ENCODE measurements around the gene CIAO1.
"Not testable (repeated sequence)": the region's sequence is repeated elsewhere in the genome, so short reads cannot be mapped to it uniquely, and the experiment has no call there.

CIAO1 gene

DNA sequence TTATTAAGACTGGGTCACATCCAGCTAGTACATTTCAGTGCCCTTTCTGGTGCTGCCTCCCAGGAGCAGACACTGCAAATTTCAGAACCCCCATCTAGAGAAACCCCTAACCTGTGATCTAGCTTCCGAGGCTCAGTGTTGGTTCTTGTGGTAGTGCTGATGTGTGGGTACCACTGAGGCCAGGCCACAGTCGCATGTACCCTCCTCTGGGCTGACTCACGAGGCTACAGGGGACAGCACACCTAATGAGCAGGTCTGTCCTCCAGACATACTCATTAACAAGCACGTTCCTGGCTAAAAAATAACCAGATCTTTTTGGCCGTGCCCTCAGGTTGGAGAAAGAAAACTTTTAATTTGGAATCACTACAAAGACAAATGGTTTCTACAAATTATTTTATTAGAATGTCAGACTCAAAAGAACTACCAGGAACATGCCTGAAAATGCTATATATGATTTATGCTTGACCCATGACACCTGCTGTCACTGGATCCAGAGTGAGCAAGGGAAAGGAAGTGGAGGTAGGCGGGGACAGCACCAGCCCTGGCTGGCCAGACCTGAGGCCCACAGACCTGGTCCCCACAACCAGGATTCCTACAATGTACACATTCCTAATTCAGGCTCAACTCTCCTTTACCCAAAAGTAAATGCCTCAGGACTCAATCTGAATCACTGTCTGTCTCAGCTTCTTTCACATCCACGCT, 8.5 kb downstream of the CIAO1 start:
- DNase-seq (ENCODE audit: low read depth, low spot score): no peak

DNA sequence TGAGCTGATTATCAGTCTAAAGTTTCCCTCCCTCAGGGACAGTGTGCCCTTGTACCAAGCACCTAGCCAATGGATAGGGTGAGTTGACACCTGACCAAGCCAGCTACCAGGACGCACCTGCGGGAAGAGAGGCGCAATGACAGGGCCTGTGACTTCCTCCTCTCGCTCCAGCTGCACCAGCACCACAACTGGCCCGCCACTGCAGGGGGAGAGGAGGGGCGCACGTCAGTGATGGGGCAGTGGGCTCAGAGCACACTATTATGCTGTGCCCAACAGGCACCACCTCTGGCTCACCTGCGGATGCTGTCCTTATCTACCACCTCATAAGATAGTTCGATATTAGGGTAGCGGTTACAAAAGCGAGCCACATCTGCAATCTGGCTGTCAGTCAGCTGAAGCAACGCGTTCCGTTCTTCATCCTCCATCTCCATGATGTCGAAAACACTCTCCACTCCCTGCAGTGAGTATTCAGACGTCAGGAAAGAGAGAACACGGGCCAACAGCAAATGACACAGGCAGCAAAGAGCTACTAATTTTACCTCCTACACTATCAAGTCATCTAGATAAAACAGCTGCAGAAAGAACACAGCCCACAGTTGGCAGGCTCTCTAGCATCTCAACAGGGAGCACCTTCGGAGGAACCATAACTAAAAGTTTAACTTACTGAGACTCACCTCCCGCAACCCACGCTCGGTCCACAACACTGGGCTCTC, 10.9 kb downstream of the CIAO1 start:
- DNase-seq (ENCODE audit: low read depth, low spot score): no peak

DNA sequence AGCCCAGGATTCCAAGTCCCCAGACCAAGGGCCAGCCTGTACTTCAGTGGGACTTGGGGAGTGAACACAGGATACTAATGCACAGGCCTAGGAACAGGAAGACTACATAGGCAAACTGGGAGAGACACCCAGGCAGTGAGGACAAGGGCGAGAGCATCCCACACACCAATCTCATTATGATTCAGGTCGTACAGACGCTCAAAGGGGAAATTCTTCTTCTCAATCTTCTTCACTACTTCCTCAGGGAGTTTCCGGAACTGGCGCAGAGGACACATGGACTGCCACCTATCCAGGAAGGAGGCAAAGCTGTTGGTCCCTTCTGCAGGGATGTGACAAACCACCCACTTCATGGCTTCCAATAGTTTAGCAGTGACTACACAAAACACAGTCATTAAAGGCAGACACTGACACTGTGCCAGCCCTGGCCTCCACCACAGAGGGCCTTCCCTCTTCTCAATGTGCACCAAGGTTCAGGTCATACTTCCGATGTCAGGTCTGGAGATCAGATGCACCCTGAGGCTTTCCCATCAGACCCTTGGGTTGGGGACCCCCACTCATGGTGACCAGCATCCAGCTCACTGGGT, 21.3 kb downstream of the CIAO1 start:
- no peak for DNase-seq (ENCODE audit: low read depth, low spot score)

DNA sequence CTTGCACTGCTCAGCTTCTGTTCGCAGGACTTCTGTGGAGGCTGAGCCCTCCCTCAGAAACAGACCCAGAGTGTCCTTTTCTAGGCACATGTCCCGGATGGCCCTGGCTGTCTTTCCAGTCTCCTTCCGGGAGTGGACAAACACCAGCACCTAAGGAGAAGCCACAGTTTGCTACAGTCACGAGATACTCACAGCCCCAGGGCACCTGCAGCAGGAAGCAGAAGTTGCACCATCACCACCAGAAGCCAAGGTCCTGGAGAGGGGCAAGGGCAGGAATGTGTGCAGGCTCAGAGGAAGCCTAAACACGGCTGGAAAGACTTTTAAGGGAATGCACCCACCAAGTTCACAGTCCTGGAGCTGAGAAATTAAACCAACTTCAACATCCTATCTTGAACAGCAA, 25.7 kb downstream of the CIAO1 start:
- no peak for DNase-seq (ENCODE audit: low read depth, low spot score)

DNA sequence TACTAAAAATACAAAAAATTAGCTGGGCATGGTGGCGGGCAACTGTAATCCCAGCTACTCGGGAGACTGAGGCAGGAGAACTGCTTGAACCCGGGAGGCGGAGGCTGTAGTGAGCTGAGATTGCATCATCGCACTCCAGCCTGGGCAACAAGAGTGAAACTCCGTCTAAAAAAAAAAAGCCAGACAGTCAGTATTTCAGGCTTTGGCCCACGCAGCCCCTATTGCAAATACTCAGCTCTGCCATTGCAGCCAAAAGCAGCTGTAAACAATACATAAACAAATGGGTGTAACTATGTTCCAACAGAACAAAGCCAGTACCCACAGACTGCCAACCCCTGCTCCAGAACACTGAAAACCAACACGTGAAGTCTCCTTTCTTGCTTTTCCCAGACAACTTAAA, 28.2 kb downstream of the CIAO1 start:
- DNase-seq (ENCODE audit: low read depth, low spot score): not testable (repeated sequence)

DNA sequence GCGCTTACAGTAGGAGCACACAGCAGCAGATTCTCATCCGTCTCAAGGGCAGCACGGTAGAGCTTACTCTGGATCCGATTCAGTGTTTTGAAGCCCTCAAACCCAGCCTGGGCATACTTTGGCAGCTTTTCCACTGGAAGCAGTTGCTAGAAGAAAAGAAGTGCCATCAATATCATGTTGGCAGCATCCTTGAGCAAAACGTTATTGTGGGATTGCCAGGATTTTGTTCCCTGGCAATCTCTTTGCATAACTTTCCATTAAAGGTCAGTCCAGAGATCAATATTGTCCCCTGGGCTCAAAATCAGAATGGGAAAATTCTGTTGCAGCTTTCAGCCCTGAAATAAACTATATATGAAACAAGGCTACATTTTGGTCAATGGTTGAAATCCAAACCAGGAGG, 30.9 kb downstream of the CIAO1 start:
- no peak for DNase-seq (ENCODE audit: low read depth, low spot score)

DNA sequence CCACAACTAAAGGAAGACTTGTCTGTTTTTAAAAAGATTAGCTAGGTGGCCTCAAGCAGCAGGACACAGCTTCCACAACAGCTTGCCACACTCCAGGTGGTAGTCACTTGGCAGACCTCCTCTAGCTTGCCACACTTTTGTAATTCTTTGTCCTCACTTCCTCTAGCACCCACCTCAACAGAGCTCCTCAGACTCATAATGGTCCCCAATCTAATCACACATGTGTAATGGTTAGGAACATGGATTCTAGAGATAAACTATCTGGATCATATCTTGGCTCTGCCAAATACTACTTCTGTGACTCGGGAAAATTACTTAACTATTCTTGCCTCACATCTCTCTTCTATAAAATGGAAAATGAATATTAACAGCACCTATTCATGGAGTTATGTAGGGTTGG, 35.8 kb downstream of the CIAO1 start:
- no peak for DNase-seq (ENCODE audit: low read depth, low spot score)

DNA sequence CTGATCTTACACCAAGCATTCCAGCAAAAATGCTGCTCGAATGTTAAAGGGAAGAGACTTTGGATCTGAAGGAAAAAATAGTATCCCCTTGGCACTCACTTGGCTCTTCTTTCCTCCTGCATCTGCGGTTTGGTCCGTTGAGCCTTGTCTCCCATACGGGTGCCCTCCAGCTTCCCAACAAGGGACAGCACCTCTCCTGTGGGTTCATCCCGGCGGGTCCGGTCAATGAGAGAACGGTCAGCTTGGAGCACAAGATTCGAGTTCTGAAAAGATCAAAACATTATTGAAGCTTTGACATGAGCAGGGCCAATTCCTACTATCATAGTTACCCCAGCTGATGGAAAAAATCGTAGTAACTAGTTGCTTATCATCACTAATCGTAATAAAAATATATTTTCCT, 38.6 kb downstream of the CIAO1 start:
- no peak for DNase-seq (ENCODE audit: low read depth, low spot score)

DNA sequence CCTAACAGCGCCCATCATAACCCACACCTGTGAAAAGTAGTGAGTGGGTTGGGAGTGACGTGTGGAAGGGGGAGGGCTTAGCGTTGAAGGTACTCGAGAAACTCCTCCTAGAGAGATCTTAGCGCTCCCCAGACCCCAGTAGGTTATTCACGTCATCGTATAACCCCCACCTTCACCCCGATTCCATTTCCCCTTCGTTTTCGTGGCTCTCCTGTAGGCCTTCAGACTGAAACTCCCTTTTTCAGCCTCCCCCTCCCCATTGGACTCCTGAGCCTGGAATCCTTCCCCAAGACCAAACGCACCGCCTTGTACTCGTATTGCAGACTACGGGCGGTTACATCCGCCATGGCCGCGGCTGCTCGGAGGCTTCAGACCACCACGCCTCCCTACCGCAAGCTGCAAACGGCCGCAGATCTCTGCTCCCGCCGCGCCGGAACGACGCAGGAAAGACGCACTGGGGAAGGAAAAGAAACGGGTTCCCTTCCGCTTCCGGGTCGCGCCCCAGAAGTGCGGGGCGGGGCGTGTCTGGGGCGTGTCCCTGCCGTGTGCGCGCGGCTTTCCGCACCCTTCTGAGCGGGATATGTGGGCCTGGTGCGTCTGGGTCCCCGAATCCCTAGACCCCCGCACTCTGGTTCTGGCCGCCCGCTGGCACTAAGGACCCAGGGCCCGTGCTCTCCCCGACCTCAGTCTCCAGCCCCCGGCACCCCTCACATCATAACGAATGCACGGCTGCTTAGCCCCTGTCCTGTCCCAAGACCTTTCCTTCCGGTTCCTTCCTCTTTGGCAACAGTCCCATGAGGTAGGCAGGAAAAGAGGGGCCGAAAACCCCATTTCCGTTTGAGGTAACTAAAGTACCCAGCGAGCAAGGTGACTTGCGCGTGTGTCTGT, 39.3 kb downstream of the CIAO1 start, which contains the start of gene SNRNP200:
TSS of gene SNRNP200 (minus strand) at position 456 of the 888 bp plus-strand sequence. CDS start at position 347, 109 bp downstream.
- DNase-seq (ENCODE audit: low read depth, low spot score): no peak

DNA sequence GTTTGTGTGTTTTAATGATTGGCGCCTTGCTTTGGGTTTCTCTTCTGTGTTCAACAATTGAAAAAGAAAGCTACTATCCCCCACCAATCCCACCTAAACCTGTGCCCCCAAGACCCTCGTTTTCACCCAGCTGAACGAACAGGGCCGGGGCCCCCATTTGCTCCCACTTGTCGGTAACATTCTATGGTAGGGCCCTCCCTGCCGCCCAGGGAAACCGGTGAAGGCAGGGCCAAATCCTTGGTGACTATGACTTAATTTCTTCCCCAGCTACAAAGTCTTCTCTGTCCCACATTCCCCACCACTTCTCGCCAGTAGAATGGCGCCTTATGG, 39.9 kb downstream of the CIAO1 start:
- DNase-seq (ENCODE audit: low read depth, low spot score): no peak

DNA sequence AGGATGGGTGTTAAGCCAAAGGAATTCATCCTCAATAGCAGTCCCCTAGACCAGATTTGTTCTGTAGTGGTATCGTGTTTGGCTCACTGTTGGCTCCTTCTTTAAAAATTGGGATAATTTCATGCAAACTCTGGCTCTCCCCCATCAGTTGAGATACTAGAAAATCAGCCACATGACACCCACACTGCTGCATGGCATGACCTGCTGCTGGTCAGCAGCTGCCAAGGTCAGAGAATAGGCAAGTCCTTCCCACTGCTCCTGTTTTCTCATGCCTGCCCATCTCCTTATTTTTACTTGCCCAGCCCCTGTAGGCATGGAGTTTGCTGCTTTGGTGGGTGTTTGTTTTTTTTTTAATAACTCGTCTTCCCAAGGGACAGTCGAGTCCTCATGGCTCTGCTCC, 40.3 kb downstream of the CIAO1 start:
- no peak for DNase-seq (ENCODE audit: low read depth, low spot score)

DNA sequence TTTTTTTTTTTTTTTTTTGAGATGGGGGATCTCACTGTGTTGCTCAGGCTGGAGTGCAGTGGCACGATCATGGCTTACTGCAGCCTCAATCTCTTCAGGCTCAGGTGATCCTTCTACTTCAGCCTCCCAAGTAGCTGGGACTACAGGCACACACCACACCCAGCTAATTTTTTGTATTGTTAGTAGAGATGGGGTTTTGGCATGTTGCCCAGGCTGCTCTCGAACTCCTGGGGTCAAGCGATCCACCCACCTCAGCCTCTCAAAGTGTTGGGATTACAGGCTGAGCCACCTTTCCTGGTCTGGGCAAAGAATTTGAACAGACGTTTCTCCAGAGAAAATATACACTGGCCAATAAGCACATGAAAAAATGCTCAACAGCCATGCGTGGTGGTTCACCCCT, 42.2 kb downstream of the CIAO1 start:
- no peak for DNase-seq (ENCODE audit: low read depth, low spot score)

DNA sequence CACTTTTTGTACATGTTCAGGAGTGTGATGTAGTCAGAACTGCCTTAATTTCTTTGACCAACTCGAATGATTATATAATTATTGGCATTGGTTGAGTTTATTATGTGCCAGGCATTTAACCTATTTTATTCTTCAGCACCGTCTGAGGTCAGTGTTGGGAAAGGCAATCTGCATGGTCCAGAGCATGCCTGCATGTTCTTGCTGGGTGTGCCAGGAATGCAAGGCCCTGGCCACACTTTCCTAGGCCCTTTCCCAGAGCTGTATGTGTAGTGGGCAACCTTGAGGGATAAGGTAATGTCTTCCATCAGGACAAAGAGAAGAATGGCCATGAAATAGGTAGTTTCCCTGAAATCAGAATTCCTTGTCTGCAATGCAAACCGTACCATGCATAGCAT, 49.0 kb downstream of the CIAO1 start:
- no peak for DNase-seq (ENCODE audit: low read depth, low spot score)

DNA sequence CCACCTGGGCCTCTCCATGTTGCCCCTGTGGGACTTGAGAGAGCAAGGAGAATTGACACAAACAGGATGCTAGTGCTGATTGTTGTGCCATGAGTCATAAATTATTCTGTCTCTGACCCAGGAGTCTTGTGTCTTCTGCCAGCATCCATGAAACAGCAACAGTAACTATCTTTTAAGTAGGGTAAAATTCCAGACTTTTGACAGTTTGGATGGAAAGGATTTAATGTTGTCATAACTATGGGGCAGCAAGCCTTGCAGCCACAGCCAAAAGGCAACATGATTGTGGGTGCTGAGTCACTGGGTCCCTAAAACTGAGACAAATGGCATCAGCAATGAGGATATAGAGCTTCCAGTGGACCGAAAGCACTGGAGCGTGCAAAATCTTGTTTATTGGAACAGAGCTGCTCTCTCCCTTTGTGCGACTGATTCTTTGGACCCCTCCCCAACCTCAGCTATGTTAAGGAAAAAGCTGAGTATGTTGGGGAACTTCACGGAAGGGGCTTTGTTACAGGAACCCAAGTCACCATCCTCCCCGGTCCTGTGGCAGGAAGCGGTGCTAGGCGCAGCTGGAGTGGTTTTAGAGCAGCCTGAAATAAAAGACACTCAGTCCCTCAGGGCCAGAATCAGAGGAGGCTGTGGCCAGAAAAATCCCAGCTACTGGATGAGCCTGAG, 49.5 kb downstream of the CIAO1 start:
- no peak for DNase-seq (ENCODE audit: low read depth, low spot score)

DNA sequence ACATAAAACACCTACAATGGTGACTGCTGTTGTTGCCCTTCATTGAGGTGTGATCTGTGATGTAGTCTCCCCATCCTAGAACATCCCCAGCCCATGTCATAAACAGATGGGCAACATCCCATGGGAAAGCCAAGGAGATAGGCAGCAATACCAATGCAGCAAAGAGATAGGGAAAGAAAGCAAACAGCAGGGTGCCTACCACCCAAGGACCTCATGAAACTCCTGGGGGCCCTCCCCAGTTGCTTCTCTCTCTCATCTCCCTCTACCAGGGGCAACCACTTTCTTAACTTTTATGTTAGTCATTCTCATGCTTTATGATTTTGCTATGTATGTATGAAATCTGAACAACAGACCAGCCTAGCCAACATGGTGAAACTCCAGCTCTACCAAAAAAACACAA, 51.0 kb downstream of the CIAO1 start:
- no peak for DNase-seq (ENCODE audit: low read depth, low spot score)

DNA sequence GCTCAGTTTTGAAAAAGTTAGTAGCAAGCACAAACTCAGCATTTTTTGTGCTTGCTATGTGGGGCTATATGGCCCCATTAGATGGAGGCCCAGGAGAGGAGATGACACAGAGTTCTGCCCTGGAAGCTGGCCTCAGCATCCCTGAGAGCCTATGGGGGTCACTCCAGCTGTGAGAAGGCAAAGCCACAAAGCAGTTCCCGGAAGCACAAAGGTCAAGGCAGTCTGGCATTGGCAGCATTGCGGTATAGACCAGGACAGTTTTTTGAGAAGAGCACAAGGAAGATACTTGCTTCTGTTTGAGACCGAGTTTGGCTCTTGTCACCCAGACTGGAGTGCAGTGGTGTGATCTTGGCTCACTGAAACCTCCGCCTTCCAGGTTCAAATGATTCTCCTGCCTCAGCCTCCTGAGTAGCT, 51.6 kb downstream of the CIAO1 start:
- DNase-seq (ENCODE audit: low read depth, low spot score): no peak

DNA sequence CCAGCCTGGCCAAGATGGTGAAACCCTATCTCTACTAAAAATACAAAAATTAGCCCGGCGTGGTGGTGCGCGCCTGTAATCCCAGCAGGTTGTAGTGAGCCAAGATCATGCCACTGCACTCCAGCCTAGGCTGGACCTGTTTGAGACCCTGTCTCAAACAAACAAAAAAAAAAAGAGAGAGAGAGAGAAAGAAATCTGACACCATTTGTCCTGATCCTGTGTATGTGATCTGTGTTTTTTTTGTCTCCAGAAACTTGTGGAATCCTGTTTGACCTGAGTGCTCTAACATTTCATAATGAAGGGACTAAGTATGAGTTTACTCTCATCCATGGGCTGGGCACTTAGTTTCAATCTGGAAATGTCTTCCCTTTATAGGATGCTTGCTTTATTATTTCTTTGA, 52.7 kb downstream of the CIAO1 start:
- DNase-seq (ENCODE audit: low read depth, low spot score): no peak

DNA sequence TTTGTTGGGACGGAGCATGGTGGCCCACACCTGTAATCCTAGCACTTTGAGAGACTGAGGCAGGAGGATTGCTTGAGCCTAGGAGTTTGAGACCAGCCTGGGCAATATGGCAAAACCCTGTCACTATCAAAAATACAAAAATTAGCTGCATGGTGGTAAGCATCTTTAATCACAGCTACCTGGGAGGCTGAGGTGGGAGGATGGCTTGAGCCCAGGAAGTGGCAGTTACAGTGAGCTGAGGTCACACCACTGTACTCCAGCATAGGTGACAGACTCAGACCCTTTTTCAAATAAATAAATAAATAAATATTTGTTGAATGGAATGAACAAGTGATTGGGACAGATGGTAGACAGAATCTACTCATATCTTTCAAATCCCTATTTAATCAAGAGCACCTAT, 53.4 kb downstream of the CIAO1 start:
- no peak for DNase-seq (ENCODE audit: low read depth, low spot score)

DNA sequence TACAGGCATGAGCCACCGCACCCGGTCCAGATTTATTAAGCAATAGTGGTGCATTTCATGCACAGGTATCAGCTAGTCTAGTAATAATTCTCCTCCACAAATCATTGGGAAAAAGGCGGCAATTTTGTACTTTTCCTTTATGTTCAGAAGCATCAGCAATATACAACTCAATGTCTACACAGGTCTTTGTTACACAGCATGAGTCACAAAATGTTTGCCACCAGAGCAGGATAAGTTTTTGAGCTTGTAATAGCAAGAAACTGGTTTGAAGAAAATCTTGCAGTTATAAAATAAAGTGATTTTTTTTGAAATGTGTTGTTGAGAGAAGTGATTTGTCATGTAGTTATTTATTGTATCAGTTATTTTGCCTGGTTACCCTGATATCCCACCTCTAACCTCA, 54.3 kb downstream of the CIAO1 start:
- no peak for DNase-seq (ENCODE audit: low read depth, low spot score)

DNA sequence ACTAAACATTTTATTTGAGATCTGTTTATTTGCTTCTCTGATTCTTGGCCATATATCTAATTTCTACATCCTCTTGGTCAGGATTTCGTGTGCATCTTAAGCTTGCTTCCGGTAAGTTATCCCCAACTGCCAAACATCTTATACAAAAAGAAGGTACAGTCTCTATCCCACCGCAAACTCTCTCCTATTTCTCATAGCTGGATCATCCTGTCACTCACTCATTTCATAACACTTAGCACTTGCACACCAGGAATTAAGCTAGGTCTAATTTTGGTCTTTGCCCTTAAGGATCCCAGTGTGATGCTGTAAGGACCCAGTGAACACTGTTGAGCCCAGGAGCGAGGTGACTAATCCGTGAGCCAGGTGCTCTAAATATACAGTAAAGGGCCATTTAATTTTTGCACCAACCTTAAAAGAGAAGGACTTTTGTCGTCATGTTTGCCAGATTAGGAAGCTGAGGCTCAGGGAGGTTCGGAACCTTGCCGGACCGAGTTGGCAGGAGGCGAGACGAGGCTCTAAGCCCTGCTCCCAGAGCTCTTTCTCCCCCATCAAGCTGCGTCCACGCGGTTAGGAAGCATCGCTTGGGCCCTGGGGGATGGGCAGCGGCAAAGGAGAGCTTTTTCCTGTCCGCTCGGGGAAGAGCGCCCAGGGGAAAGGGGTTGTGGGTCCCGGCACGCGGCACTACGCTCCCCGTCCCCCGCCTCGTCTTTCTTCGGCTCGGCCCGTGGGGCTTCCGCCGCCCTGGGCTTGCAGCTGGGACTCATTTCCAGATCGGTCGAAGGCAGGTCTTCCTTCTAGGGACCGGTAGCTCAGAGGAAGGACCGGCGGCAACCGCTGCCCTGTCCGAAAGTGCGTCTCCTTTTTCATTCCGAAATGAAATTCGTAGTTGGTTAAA, 55.0 kb downstream of the CIAO1 start:
- DNase-seq (ENCODE audit: low read depth, low spot score): no peak
